ENCODE measurements around the gene RASAL2. TPM values are rescaled to one million over a fixed set of nuclear protein-coding genes. Genes with fewer than 3 reads are reported as not detected.
"Not testable (repeated sequence)": the region's sequence is repeated elsewhere in the genome, so short reads cannot be mapped to it uniquely, and the experiment has no call there.

Gene RASAL2
- total RNA-seq, 4 donors from 2014 or later, result 31.8 to 48.3 (median 37.8) TPM

- TF ChIP-seq POLR2AphosphoS5 (IDR thresholded peaks at IDR 0.05) (no peak), POLR2A (IDR thresholded peaks at IDR 0.05) (no peak), EP300 (IDR thresholded peaks at IDR 0.05) (no peak)
- TF ChIP-seq, protein P1, sequence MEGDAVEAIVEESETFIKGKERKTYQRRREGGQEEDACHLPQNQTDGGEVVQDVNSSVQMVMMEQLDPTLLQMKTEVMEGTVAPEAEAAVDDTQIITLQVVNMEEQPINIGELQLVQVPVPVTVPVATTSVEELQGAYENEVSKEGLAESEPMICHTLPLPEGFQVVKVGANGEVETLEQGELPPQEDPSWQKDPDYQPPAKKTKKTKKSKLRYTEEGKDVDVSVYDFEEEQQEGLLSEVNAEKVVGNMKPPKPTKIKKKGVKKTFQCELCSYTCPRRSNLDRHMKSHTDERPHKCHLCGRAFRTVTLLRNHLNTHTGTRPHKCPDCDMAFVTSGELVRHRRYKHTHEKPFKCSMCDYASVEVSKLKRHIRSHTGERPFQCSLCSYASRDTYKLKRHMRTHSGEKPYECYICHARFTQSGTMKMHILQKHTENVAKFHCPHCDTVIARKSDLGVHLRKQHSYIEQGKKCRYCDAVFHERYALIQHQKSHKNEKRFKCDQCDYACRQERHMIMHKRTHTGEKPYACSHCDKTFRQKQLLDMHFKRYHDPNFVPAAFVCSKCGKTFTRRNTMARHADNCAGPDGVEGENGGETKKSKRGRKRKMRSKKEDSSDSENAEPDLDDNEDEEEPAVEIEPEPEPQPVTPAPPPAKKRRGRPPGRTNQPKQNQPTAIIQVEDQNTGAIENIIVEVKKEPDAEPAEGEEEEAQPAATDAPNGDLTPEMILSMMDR (IDR thresholded peaks at IDR 0.05), result no peak
- H3K27me3 ChIP-seq, result no peaks in the 10 kb centered on the region
- 92% methylated on average over 1 of the region's 1 CpG for WGBS
These were observed 288.5 kb downstream of the RASAL2 start for GRCh38 chr1:178382372-178382771.

DNA sequence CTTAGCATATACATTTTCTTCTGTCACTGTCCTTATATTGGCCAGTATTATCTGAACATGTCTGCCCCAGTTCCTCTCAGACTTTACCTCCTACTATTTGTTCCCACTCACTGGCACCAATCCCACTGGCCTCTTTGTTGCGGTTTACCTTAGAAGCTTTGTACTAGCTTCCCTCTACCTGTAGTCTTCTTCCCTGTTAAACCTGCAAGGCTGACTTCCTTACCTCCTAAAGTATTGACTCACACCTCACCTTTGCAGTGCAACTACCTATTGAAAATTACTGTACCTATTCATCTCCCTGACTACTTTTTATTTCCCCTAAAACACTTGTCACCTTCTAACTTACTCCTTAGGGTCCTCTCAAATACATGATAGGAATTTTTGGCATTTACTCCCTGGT lies 291.8 kb downstream of the RASAL2 start:
- no peaks in the 10 kb centered on the region for H3K36me3 ChIP-seq
- no peak overlapping the region for H3K4me3 ChIP-seq
- no peaks in the 10 kb centered on the region for H3K9me3 ChIP-seq
- DNase-seq (ENCODE audit: low spot score in 2 of 2), result no peak
- peaks cover 2% of the 10 kb centered on the region for H3K4me1 ChIP-seq
- no peak for TF ChIP-seq POLR2AphosphoS5 (IDR thresholded peaks at IDR 0.05)
- TF ChIP-seq POLR2A (IDR thresholded peaks at IDR 0.05), result no peak
- TF ChIP-seq, protein P1 (IDR thresholded peaks at IDR 0.05), result no peak
- TF ChIP-seq EP300 (IDR thresholded peaks at IDR 0.05), result no peak
- no peak overlapping the region for H3K27ac ChIP-seq
- 87% methylated on average over 1 of the region's 1 CpG for WGBS
- H3K27me3 ChIP-seq, result no peaks in the 10 kb centered on the region

More at GRCh38 chr1:178382372-178382771, 288.5 kb downstream of the RASAL2 start:
- H3K36me3 ChIP-seq, result no peaks in the 10 kb centered on the region
- H3K4me3 ChIP-seq, result no peak overlapping the region
- no peaks in the 10 kb centered on the region for H3K4me1 ChIP-seq
- H3K9me3 ChIP-seq, result no peaks in the 10 kb centered on the region
- H3K27ac ChIP-seq, result no peak overlapping the region
- DNase-seq (ENCODE audit: low spot score in 2 of 2), result no peak

DNA sequence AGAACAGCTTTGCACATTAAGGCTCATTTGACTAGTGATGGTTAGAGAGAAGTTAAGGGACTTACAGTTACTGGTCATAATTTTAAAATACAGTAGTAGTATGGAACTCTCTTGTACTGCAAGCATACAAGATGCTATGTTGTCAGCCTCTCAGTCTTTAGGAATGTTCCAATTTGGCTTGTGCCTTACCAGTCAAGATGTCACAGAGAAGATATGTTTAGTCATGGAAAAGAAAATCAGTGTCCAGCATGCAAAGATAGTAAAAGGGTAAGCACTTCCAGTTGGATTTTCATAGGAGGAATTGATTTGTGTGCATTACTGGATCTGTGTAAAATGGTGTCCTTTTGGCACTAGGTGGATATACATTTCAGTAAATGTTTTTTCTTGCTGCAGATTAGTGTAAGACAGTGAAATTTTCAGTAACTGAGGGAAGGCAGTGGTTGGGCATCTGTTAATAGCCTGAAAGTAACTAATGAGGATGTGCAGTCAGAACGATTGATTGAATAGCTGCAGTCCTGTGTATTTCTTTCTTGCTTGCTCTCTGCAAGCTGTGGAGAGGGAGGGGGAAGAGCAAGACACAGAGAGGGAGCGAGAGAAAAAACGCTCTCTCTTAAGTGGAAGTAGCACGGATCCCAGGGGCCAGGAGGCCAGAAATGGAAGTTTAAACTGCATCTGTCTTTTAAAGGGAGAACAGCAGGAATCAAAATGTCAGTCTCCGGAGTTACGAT lies 294.7 kb downstream of the RASAL2 start:
- no peaks in the 10 kb centered on the region for H3K27me3 ChIP-seq
- TF ChIP-seq, protein P1 (IDR thresholded peaks at IDR 0.05), result no peak
- TF ChIP-seq EP300 (IDR thresholded peaks at IDR 0.05) (no peak), POLR2AphosphoS5 (IDR thresholded peaks at IDR 0.05) (no peak), POLR2A (IDR thresholded peaks at IDR 0.05) (no peak)
- H3K4me1 ChIP-seq, result peaks cover 2% of the 10 kb centered on the region
- 40% methylated on average over 6 of the region's 6 CpGs for WGBS
- no peaks in the 10 kb centered on the region for H3K36me3 ChIP-seq
- no peaks in the 10 kb centered on the region for H3K9me3 ChIP-seq
- no peak overlapping the region for H3K27ac ChIP-seq
- no peak for DNase-seq (ENCODE audit: low spot score in 2 of 2)
- H3K4me3 ChIP-seq, result no peak overlapping the region

DNA sequence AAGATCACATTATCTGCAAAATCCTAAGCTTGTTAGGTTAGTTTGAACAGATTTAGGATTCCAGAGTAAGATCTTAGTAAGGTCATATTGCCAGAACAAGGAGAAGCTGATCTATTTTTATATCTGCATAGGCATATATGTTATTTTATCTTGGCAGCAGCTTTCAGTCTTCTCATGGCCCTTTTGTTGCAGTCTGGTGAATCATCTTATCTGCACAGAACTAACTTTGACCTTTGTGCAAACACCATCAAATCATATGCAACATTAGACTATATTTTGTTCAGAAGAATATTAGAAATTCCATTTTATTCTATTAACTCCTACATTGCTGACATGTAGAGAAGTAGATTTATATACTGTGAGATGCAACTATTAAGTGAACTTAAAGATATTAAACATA lies 295.5 kb downstream of the RASAL2 start:
- Histone ChIP-seq H3K4me3 (no peak overlapping the region), H3K9me3 (no peaks in the 10 kb centered on the region), H3K27ac (no peak overlapping the region), H3K27me3 (no peaks in the 10 kb centered on the region), H3K36me3 (no peaks in the 10 kb centered on the region), H3K4me1 (peaks cover 2% of the 10 kb centered on the region)
- DNase-seq (ENCODE audit: low spot score in 2 of 2), result no peak
- TF ChIP-seq EP300 (IDR thresholded peaks at IDR 0.05), result no peak
- no peak for TF ChIP-seq POLR2A (IDR thresholded peaks at IDR 0.05)
- TF ChIP-seq POLR2AphosphoS5 (IDR thresholded peaks at IDR 0.05), result no peak
- TF ChIP-seq, protein P1 (IDR thresholded peaks at IDR 0.05), result no peak

- not testable (repeated sequence) for H3K4me3 ChIP-seq; H3K9me3 ChIP-seq; H3K27ac ChIP-seq; DNase-seq (ENCODE audit: low spot score in 2 of 2); H3K27me3 ChIP-seq; H3K36me3 ChIP-seq; H3K4me1 ChIP-seq
- whole genome bisulfite sequencing, result 93% methylated on average over 8 of the region's 8 CpGs
These were observed 296.4 kb downstream of the RASAL2 start for GRCh38 chr1:178390280-178390679.

GRCh38 chr1:178393370-178393769 lies 299.5 kb downstream of the RASAL2 start:
- Histone ChIP-seq H3K4me1 (peaks cover 2% of the 10 kb centered on the region), H3K36me3 (no peaks in the 10 kb centered on the region), H3K9me3 (no peaks in the 10 kb centered on the region), H3K27ac (no peak overlapping the region), H3K4me3 (no peak overlapping the region), H3K27me3 (no peaks in the 10 kb centered on the region)
- no peak for TF ChIP-seq POLR2A (IDR thresholded peaks at IDR 0.05)
- TF ChIP-seq, protein P1 (IDR thresholded peaks at IDR 0.05), result no peak
- no peak for TF ChIP-seq POLR2AphosphoS5 (IDR thresholded peaks at IDR 0.05)
- TF ChIP-seq EP300 (IDR thresholded peaks at IDR 0.05), result no peak
- no peak for DNase-seq (ENCODE audit: low spot score in 2 of 2)
- 89% methylated on average over 10 of the region's 10 CpGs for WGBS

All from suprapubic skin (tissue), 4 donors.